OCI-LY7 (cell line): Measurements from ENCODE around the gene ASB18.

Experiments
- CTCF ChIP-seq: fragments of 200-600 bp; sonication (generic); conservative IDR thresholded peaks from 2 replicates; pipeline ENCODE4 v1.5.1; 2014; ENCODE audit warnings: mild to moderate bottlenecking, antibody characterized with exemption, low read length, moderate library complexity, mixed read lengths
- EZH2phosphoT487 ChIP-seq: fragments of 200-600 bp; sonication (generic); IDR thresholded peaks from 2 replicates; pipeline ENCODE4 v1.6.1; 2018; ENCODE audit warnings: low read depth, borderline replicate concordance, mild to moderate bottlenecking, mixed run types, antibody characterized with exemption, low read length, moderate library complexity, mixed read lengths

- no peak for TF ChIP-seq CTCF
- TF ChIP-seq EZH2phosphoT487 = no peak
Measured at GRCh38 chr2:236246711-236247246, 17.4 kb downstream of the ASB18 start.
